H1 (cell line): ENCODE data around the gene AXIN2. TPM values are rescaled to one million over a fixed set of nuclear protein-coding genes. Genes with fewer than 3 reads are reported as not detected.

Experiments used
- NRF1 ChIP-seq: IDR thresholded peaks from 2 replicates; pipeline ENCODE4 v1.6.1; 2011; ENCODE audit warnings: mild to moderate bottlenecking, low read depth, low read length, improper control_type of control experiment
- RNF2 ChIP-seq: fragments of 200-900, 300-1000 bp; sonication (generic); IDR thresholded peaks from 2 replicates; pipeline ENCODE4 v1.7.1; 2016; ENCODE audit warnings: borderline replicate concordance, low read depth, mild to moderate bottlenecking, antibody characterized with exemption, low read length; ENCODE audit not compliant: poor library complexity, severe bottlenecking; ENCODE audit errors: missing control alignments
- SP2 ChIP-seq: IDR thresholded peaks from 2 replicates; pipeline ENCODE4 v1.6.1; 2012; ENCODE audit warnings: mild to moderate bottlenecking, low read length, inconsistent platforms
- TBP ChIP-seq: IDR thresholded peaks from 2 replicates; pipeline ENCODE4 v1.6.1; 2011; ENCODE audit warnings: low read depth, low read length, improper control_type of control experiment
- polyA plus RNA-seq, 7 experiments: library from polyadenylated mRNA; depleted of rRNA in 3 of 7; stranded (reverse) in 5 of 7; unstranded in 2 of 7; fragments of >200 nt in 5 of 7; fragments of 200-250 nt in 2 of 7; gene quantifications; 1 replicate in 5 of 7; 2 replicates in 1 of 7; 4 replicates in 1 of 7; pipeline versions ENCODE4 v1.2.1 to v1.2.3, GENCODE V29; 2011 to 2013; ENCODE audit warnings: missing spikeins in 2 of 7, mixed read lengths in 2 of 7
- total RNA-seq: library from RNA; stranded (reverse); fragmentation: NEBNext Ultra II Directional; extraction: Animal tissue kit (Norgen Biotek cat#: 25700); gene quantifications from 2 replicates; pipeline ENCODE4 v1.2.1, GENCODE V29; 2021
- TF ChIP-seq, protein P1 (sequence below): IDR thresholded peaks from 2 replicates; pipeline ENCODE4 v1.6.1; 2011; ENCODE audit warnings: low read length, improper control_type of control experiment

Gene AXIN2
- total and polyA plus RNA-seq, 2 of the 8 experiments (the other 6 are each of a cell fraction or from before 2014, with no cell fraction given): 17.7 to 33.4 TPM

DNA sequence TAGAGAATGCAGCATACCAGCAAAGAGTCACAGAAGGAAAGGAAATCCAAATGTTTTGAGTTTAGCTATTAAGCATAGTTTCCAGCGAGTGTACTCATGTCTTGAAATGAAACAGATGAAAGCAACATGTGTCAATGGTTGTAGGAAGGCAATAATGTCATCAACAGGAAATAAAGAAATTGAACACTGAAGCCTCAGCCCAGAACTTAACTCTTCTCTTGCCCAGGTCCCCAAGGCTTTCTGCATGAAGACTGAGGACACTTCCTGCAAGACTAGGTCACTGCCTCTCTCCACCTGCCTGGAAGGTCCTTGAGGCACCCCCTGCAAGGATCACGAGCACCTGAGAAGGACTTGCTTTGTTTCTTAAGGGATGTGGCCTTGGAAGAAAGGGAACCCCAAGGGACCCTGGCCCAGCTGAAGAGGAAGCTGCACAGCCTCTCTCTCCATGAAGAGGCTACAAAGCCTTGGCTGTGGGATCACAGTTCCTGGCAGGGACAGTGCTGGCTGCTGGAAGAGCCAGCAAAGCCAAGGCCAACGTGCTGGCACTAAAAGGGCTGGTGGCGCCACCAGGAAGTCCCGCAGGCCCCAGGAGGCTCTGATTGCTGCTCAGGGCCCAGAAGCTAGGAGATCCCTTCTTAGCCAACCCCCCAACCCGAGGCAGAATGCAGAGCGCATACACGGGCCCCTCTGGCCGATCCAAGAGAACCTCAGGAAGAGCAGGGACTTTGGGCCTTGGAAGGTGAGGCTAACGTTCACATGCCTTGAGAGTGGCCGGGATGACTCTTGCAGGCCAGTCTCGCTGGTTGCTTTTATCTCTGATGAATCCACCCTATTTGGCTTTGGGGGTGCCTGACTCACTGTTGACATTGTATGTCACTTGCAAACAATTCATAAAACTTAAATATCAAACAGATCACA is 23.4 kb upstream of the AXIN2 start (continued):
- TF ChIP-seq, protein P1, sequence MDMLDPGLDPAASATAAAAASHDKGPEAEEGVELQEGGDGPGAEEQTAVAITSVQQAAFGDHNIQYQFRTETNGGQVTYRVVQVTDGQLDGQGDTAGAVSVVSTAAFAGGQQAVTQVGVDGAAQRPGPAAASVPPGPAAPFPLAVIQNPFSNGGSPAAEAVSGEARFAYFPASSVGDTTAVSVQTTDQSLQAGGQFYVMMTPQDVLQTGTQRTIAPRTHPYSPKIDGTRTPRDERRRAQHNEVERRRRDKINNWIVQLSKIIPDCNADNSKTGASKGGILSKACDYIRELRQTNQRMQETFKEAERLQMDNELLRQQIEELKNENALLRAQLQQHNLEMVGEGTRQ: no peak
- no peak for TF ChIP-seq TBP
- TF ChIP-seq NRF1: no peak
- TF ChIP-seq RNF2: no peak
- TF ChIP-seq SP2: no peak
